ENCODE results near the gene SPOCK2. TPM values are rescaled to one million over a fixed set of nuclear protein-coding genes. Genes with fewer than 3 reads are reported as not detected.
A peak's percentile ranks its signal among the peaks of the same experiment; 100 is the strongest.

SPOCK2 gene
- total RNA-seq, 1 donor: 0.36 TPM

DNA sequence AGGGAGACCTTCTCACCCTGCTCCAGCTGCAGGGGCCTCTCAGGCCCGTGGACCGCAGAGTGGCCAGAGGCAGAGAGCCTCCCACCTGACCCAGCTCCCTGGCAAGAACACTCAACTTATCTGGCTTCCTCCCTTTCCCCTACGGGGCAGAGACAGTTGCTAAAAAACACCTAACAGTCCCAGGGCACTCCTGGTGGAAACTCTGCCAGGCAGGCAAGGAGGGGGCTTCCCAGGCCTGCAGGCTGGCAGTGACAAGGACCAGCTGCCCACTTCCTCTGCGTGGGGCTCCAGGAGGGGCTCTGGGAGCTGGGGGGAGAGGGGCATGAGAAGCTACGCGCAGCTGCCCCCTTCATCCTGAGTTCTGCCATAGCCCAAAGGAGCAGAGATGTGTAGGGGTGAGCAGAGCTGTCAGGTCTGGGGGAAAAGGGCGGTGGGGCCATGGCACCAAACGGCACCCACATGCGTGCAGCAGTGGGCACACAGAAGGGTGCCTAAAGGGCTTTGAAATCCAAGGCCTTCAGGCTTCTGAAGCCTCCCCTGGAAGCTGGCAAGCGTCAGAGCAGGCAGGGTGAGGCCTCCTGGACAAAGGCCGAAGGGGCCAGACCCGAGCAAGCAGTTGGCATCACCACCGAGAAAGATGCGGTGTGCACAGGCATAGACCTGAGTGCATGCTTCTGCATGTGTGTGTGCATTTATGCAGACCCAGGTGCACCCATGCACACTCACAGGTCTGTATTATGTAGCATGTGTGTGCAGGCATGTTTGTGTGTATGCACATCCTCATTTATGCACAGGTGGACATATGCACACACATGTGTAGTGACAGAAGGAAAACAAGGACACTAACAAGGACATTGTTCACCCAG, 14.4 kb downstream of the SPOCK2 start:
- Histone ChIP-seq H3K4me1 (ENCODE audit: insufficient read depth, low read length) (no peaks in the 10 kb centered on the region), H3K9me3 (ENCODE audit: low read depth, low read length) (no peaks in the 10 kb centered on the region), H3K4me3 (ENCODE audit: insufficient read depth, low read length) (no peak overlapping the region), H3K27me3 (ENCODE audit: insufficient read depth, low read length) (peaks cover 24% of the 10 kb centered on the region), H3K4me2 (ENCODE audit: insufficient read depth, low read length) (no peak overlapping the region), H3K79me2 (ENCODE audit: insufficient read depth, low read length) (no peaks in the 10 kb centered on the region), H2AFZ (ENCODE audit: low read length) (no peak overlapping the region), H3K36me3 (ENCODE audit: insufficient read depth, low read length) (no peaks in the 10 kb centered on the region), H3K27ac (ENCODE audit: low read depth, low read length) (no peak overlapping the region), H4K20me1 (ENCODE audit: insufficient read depth, low read length) (no peaks in the 10 kb centered on the region)
- TF ChIP-seq, protein P1, sequence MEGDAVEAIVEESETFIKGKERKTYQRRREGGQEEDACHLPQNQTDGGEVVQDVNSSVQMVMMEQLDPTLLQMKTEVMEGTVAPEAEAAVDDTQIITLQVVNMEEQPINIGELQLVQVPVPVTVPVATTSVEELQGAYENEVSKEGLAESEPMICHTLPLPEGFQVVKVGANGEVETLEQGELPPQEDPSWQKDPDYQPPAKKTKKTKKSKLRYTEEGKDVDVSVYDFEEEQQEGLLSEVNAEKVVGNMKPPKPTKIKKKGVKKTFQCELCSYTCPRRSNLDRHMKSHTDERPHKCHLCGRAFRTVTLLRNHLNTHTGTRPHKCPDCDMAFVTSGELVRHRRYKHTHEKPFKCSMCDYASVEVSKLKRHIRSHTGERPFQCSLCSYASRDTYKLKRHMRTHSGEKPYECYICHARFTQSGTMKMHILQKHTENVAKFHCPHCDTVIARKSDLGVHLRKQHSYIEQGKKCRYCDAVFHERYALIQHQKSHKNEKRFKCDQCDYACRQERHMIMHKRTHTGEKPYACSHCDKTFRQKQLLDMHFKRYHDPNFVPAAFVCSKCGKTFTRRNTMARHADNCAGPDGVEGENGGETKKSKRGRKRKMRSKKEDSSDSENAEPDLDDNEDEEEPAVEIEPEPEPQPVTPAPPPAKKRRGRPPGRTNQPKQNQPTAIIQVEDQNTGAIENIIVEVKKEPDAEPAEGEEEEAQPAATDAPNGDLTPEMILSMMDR (IDR thresholded peaks at IDR 0.05; ENCODE audit: extremely low read depth, low read depth, low read length): no peak
- DNase-seq (ENCODE audit: insufficient read length, low spot score, missing footprints): peak; percentile 58

DNA sequence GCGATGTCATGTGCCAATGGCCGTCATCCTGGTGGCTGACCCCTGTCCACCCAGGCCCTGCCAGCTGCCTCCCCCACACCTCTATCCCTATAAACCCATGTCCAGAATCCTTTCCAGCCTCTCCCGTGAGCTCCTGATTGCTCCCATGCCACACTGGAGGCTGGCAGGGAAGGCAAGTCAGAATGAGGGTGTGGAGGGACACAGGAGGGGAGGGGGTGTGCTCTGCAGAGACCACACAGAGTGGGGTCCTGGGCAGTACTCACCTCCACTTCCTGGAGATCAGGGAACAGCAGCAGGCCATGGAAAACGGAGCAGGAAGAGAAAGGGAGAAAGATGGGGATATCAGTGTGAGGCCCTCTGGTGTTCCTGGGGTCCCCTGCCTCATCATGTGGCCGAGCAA, 15.7 kb downstream of the SPOCK2 start:
- TF ChIP-seq, protein P1 (IDR thresholded peaks at IDR 0.05; ENCODE audit: extremely low read depth, low read depth, low read length): no peak

DNA sequence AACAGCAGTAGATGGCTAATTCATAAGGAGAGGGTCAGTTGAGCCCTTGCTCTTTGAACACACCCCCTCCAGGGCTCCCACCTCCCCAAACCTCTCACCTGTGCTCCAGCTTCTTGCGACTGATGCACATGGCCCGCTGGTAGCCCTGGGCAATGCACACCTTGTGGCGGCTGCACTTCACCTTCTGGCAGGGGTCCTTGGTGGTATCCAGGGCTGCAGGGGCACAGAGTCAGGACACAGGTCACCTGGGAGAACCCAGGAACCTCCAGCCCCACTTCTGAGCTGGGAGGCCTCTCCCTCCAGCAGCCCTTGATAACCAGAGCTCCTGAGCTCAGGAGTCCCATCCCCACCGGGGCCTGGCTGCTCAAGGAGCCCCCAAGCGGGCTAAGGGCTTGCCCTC, 16.3 kb downstream of the SPOCK2 start:
- no peaks in the 10 kb centered on the region for H3K36me3 ChIP-seq (ENCODE audit: insufficient read depth, low read length)
- no peak overlapping the region for H2AFZ ChIP-seq (ENCODE audit: low read length)
- H3K4me2 ChIP-seq (ENCODE audit: insufficient read depth, low read length): no peak overlapping the region
- H3K27me3 ChIP-seq (ENCODE audit: insufficient read depth, low read length): peaks cover 33% of the 10 kb centered on the region
- no peaks in the 10 kb centered on the region for H4K20me1 ChIP-seq (ENCODE audit: insufficient read depth, low read length)
- H3K9me3 ChIP-seq (ENCODE audit: low read depth, low read length): no peaks in the 10 kb centered on the region
- H3K79me2 ChIP-seq (ENCODE audit: insufficient read depth, low read length): no peaks in the 10 kb centered on the region
- H3K4me3 ChIP-seq (ENCODE audit: insufficient read depth, low read length): no peak overlapping the region
- H3K27ac ChIP-seq (ENCODE audit: low read depth, low read length): no peak overlapping the region
- no peaks in the 10 kb centered on the region for H3K4me1 ChIP-seq (ENCODE audit: insufficient read depth, low read length)
- TF ChIP-seq, protein P1 (IDR thresholded peaks at IDR 0.05; ENCODE audit: extremely low read depth, low read depth, low read length): no peak
- DNase-seq (ENCODE audit: insufficient read length, low spot score, missing footprints): no peak

More for the DNA sequence above, 15.7 kb downstream of the SPOCK2 start:
- H3K36me3 ChIP-seq (ENCODE audit: insufficient read depth, low read length): no peaks in the 10 kb centered on the region
- DNase-seq (ENCODE audit: insufficient read length, low spot score, missing footprints): no peak
- H4K20me1 ChIP-seq (ENCODE audit: insufficient read depth, low read length): no peaks in the 10 kb centered on the region
- no peaks in the 10 kb centered on the region for H3K4me1 ChIP-seq (ENCODE audit: insufficient read depth, low read length)
- H3K27me3 ChIP-seq (ENCODE audit: insufficient read depth, low read length): peaks cover 27% of the 10 kb centered on the region
- H3K4me2 ChIP-seq (ENCODE audit: insufficient read depth, low read length): no peak overlapping the region
- no peak overlapping the region for H3K27ac ChIP-seq (ENCODE audit: low read depth, low read length)
- no peak overlapping the region for H3K4me3 ChIP-seq (ENCODE audit: insufficient read depth, low read length)
- no peaks in the 10 kb centered on the region for H3K9me3 ChIP-seq (ENCODE audit: low read depth, low read length)
- H2AFZ ChIP-seq (ENCODE audit: low read length): no peak overlapping the region
- H3K79me2 ChIP-seq (ENCODE audit: insufficient read depth, low read length): no peaks in the 10 kb centered on the region

DNA sequence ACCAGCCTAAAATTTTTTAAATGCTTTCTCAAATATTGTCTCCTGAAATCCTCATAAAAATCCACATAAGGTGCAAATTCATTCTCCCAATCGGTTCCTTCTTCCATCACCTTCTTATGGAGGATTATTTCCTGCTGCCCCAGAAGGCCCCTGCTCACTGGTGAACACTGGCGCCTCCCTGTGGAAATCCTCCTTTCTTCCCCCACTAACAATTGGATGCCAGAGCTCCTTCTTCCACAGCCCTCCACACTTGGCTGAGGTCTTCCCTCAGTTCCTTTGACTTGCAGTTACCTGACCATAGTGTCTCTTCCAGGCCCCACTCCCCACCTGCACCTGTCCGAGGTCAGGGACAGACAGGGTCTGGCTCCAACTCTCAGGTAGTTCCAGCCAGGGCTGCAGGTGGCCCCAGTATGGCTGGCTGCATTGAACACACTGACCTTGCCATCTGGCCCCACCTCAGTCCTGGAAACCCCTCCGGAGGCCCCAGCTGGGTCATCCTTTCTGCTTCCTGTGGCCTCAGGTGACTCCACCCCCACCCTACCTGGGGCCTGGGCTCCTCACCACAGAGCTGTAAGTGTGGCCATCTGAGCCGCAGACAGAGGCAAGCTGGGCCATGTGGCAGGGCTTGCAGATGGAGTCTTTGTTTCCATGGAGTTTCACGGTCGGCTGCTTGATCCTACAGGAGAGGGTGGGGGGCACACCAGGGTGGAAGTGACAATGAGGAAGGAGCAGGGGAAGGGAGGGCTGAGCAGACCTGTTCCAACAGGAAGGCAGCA, 18.4 kb downstream of the SPOCK2 start:
- H3K36me3 ChIP-seq (ENCODE audit: insufficient read depth, low read length): no peaks in the 10 kb centered on the region

More for the DNA sequence above, 18.4 kb downstream of the SPOCK2 start:
- Histone ChIP-seq H3K79me2 (ENCODE audit: insufficient read depth, low read length) (no peaks in the 10 kb centered on the region), H3K9me3 (ENCODE audit: low read depth, low read length) (no peaks in the 10 kb centered on the region), H3K4me3 (ENCODE audit: insufficient read depth, low read length) (no peak overlapping the region), H3K27me3 (ENCODE audit: insufficient read depth, low read length) (peaks cover 22% of the 10 kb centered on the region), H4K20me1 (ENCODE audit: insufficient read depth, low read length) (no peaks in the 10 kb centered on the region), H3K4me2 (ENCODE audit: insufficient read depth, low read length) (no peak overlapping the region), H3K4me1 (ENCODE audit: insufficient read depth, low read length) (no peaks in the 10 kb centered on the region), H3K27ac (ENCODE audit: low read depth, low read length) (no peak overlapping the region), H2AFZ (ENCODE audit: low read length) (no peak overlapping the region)
- no peak for DNase-seq (ENCODE audit: insufficient read length, low spot score, missing footprints)
- TF ChIP-seq, protein P1 (IDR thresholded peaks at IDR 0.05; ENCODE audit: extremely low read depth, low read depth, low read length): peak; percentile 35

Data from osteoblast (primary cell).